Myocyte (in vitro differentiated cells): ENCODE data around the gene GPR137C. TPM values are rescaled to one million over a fixed set of nuclear protein-coding genes. Genes with fewer than 3 reads are reported as not detected.
A peak's percentile ranks its signal among the peaks of the same experiment; 100 is the strongest.

ENCODE experiments used
- DNase-seq: peaks from one replicate; pipeline ENCODE4 v3.0.0-alpha.2; 2012; ENCODE audit warnings: low read depth
- polyA plus RNA-seq: library from polyadenylated mRNA; unstranded; fragments of >200 nt; gene quantifications from one replicate; pipeline ENCODE4 v1.2.1, GENCODE V29; 2012; ENCODE audit warnings: missing spikeins
- total RNA-seq: library from RNA; depleted of rRNA; stranded (reverse); fragments of >200 nt; gene quantifications from 2 replicates; pipeline ENCODE4 v1.2.3, GENCODE V29; 2014

Gene GPR137C
- total RNA-seq = 1.2 and 1.6 TPM in 2 replicates
- 0.79 TPM for polyA plus RNA-seq

DNA sequence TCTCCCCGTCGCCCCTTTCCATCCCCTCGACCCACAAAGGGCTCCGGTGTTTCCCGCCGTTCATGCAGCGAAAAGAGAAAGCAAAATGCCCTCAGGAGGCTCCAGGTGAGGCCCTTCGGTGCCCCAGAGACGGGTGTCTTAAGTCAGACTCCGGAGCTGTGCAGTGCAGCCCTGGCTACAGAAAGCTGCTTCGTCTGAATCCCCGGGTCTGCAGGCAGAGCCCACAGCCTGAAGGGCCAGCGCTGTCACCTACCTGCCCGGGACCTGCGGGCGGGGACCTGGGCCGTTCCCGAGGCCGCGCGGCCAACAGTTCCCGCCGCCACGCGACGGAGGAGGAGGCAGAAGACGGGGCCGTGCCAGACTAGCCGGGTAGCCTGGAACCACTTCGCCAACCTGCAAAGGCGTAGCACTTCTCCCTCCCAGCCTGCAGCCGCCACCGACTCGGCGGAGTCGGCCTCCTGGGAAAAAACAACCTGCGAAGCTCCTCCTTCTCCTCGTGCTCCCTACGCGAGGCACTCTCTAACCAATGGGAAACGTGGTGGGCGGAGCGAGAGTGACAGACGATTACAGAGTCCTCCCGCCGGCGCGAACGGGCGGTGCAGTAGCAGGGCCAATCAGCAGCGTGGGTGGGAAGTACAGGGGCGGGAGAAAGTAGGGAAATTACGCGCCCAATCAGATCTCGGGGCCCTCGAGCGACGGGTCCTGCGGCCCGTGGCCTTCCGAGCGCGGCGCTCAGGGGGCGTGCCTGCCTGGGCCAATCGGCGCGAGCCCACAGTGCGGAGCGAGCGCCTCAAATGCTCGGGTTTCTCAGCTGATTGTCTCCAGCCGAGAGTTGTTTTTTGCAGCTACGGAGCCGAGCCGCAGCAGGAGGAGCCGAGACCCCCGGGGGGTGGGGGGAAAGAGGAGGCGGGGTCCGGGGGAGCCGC lies at the start of gene GPR137C, which contains the start of gene TXNDC16:
TSS of gene GPR137C (plus strand) at position 774 of the 926 bp plus-strand sequence. CDS start 312 bp downstream, outside the sequence.
TSS of gene TXNDC16 (minus strand) at position 443 of the 926 bp plus-strand sequence. CDS start 8,948 bp downstream, outside the sequence.
- DNase-seq = peak; percentile 100

- DNase-seq = no peak
Measured at GRCh38 chr14:52513249-52513648, 39.4 kb upstream of the GPR137C start.

- DNase-seq = no peak
Measured at GRCh38 chr14:52514046-52514811, 38.4 kb upstream of the GPR137C start.

GRCh38 chr14:52522033-52522432 lies 30.6 kb upstream of the GPR137C start:
- no peak for DNase-seq

GRCh38 chr14:52522581-52523345 lies 29.9 kb upstream of the GPR137C start:
- DNase-seq = no peak

DNA sequence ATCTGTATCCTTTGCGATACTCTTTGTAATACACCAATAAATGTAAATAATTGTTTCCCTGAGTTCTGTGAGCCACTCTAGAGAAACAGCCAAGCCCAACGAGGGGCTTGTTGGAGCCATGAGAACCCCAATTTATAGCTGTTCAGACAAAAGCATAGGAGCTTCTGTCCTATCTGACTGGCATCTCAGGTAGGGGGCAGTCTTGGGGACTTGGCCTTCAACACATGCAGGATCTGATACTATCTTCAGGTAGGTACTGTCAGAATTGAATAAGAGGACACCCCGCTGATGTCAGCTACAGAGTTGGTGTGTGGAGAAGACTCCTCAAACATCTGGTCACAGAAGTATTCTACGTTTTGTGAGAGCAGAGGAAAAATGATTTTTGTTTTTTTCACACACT lies 25.6 kb upstream of the GPR137C start:
- DNase-seq = no peak

DNA sequence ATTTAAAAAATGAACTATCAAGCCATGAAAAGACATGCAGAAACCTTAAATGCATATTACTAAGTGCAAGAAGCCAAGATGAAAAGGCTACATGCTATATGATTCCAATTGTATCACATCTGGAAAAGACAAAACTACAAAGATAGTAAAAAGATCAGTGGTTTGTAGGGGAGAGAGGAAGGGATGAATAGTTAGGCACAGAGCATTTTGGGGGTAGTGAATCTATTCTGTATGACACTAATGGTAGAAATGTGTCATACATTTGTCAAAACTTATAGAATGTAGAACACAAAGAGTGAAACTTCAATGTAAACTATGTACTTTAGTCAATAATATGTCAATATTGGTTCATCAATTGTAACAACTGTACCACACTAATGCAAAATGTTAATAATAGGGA lies 21.2 kb upstream of the GPR137C start:
- no peak for DNase-seq

DNA sequence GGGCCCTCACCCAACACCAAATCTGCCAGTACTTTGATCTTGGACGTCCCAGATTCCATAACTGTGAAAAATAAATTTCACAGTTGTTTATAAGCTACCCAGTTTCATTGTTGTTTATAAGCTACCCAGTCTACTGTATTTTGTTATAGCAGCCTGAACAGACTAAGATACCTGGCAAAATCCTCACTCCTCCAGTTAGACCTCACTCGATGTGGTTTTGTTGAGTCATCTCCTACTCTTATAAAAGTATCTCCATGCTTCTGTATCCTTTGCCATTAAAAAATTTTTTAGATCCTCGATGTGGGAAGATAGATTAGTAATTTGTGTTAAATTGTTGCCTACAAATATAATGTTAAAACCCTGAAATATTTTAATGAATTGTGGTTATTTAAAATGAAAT lies 16.4 kb upstream of the GPR137C start:
- no peak for DNase-seq

GRCh38 chr14:52538623-52539022 lies 14.0 kb upstream of the GPR137C start:
- no peak for DNase-seq

GRCh38 chr14:52545584-52546317 lies 6.9 kb upstream of the GPR137C start:
- no peak for DNase-seq

DNA sequence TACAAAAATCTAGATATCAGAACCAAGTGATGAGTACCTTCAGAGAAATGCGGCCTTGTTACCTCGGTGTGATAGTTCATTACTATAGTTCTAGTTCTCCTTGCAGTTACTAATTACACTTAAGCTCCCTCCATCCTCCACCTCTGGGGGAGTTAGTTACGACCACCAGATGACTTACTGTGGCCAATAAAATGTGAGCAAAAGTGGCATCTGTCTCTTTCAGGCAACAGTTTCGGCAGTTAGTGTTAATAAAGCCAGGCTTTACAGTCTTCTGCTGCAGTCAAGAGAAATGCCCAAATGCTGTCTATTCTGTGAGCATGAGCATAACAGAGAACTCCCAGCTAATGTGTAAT lies 6.3 kb upstream of the GPR137C start:
- no peak for DNase-seq

DNA sequence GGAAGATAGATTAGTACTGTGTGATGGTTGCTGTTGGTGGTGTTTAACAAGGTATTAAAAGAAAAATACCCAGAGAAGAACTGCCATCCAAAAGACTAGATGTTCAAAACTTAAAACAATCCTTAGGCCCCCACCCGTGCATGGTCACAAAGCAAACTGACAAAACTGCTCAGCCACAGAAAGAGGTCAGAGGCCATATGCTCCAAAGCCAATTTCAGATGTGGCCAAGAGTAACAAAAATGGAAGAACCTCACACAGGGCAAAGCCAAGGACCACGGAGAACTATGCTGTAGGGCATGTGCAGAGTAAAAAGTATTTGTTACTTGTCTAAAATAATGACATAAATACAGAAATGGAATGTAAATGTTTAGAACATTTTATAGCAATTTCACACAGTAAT lies 5.6 kb upstream of the GPR137C start:
- no peak for DNase-seq

DNA sequence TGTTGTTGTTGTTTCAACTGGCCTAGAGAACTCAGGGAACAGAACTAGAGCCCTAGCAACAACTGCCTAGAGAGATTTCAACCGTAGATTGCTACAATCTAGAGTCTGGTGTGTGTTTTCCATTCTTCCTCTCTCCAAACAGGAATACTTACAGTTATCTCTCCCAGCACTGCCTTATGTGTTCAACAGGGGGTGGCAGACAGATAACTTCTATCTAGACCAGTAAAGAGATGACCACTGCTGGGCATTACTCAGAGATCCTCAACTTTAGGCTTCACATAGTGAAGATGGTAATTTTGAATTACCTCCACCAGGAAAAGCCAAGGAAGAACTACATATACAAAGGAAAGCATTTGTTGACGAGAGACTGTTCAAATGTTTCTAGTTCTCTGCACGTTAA lies 5.1 kb upstream of the GPR137C start:
- DNase-seq = no peak

DNA sequence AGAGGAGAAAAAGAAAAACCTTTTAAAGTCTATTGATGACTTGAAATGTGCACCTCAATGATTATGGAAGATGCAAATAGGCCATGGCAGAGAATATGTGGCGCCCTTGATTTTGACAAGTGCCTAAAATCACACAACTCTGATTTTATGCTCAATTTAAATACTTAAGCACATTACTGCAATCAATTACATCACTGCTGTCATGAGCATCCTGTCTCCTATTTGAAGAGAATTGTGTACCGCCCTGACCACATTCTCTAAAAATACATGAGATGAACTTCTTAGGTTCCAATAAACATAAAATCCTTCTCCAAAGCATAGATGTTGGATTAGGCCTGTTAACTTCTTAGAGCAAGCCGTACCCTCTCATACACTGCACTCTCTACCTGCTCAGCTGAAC lies 2.0 kb upstream of the GPR137C start:
- no peak for DNase-seq

GRCh38 chr14:52551205-52551604 lies 1.4 kb upstream of the GPR137C start:
- no peak for DNase-seq

GRCh38 chr14:52551696-52552062 lies 957 bp upstream of the GPR137C start:
- DNase-seq = peak; percentile 6

GRCh38 chr14:52553002-52553670 lies 500 bp downstream of the GPR137C start:
- DNase-seq = peak; percentile 14

DNA sequence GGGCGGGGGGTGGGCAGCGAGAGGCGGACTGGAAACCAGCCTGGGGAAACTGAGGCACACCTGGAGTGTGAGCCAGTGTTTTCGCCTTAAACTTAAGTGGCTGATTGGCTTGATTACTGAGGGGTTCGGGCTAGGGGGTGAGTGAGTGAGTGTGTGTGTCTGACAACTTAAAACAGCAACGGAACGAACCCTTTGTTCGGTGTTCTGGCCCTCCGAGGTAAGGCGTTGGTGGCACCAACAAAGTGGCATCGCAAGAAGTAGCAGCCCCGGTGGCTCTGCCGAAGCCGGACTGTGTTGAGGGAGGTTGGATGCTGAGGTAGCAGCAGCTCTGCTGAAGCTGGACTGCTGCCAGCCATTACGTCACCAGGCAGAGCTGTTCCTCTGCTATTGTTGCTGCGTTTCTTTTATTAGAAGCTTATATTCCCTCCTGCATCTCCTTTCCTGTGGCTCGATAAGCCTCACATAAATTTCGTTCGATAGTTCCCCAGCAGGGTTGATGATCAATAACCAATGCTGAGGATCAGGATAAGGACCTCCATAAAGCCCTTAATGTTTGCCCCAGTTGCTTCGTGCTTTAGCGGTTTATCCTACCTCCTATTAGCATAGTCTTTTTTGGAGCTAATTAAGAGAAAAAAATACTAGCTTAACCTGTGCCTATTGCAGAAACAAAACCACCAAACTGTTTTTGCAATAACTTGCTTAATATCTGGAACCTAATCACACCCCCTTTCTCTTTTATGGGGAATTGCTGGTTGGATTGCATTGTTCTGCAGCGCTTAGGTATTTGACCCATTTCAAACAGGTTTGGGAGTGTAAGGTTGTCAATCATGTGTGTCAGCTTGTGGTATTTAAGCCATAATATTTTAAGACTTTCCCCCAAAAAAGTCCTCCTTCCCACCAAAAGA lies 1.3 kb downstream of the GPR137C start:
- DNase-seq = peak; percentile 82

GRCh38 chr14:52558688-52559087 lies 6.1 kb downstream of the GPR137C start:
- DNase-seq = no peak
